HG03442 (cell line): Measurements from ENCODE around the gene DDX1.
A peak's percentile ranks its signal among the peaks of the same experiment; 100 is the strongest.
"Not testable (repeated sequence)": the region's sequence is repeated elsewhere in the genome, so short reads cannot be mapped to it uniquely, and the experiment has no call there.

Source experiments
- ATAC-seq: cut with Tn5 transposase; IDR thresholded peaks from one replicate; pipeline ENCODE4 v1.9.1; 2021; ENCODE audit warnings: mild to moderate bottlenecking, moderate library complexity; ENCODE audit not compliant: unreplicated experiment

Gene DDX1

GRCh38 chr2:15591692-15592463, at the start of gene DDX1:
TSS of gene DDX1 (plus strand) at chr2:15591868. CDS start at chr2:15591934, 66 bp downstream.
- peak; percentile 94 for ATAC-seq

- not testable (repeated sequence) for ATAC-seq
Observed at GRCh38 chr2:15542269-15542668, 49.4 kb upstream of the DDX1 start.

- ATAC-seq = no peak
Observed at GRCh38 chr2:15543053-15543452, 48.6 kb upstream of the DDX1 start.

DNA sequence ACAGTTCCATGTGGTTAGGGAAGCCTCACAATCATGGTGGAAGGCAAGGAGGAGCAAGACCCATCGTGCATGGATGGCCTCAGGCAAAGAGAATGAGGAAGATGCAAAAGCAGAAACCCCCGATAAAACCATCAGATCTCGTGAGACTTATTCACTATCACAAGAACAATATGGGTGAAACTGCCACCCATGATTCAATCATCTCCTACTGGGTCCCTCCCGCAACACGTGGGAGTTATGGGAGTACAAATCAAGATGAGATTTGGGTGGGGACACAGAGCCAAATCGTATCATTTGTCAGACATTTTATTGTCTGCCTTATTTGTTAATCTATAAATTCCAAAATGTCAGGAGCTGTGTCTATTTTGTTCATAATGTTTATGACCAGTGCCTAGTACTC, 48.1 kb upstream of the DDX1 start:
- no peak for ATAC-seq

DNA sequence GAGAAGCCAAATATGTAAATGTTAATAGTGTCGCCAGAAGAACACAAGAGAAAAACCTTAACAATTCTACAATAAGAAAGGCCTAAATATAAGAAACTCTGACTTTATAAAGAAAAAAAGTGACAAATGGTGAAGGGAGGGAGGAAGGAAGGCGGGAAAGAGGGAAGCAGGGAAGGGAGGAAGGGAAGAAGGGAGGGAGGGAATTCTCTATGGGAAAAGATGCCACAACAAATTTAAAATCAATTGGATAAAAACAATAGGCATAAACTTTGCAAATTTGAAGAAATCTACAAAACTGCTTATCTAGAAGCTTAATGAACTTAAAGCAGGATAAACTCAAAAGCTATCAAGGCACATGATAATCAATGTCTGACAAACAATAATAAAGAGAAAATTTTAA, 47.4 kb upstream of the DDX1 start:
- no peak for ATAC-seq

GRCh38 chr2:15546297-15547098, 45.2 kb upstream of the DDX1 start:
- no peak for ATAC-seq

GRCh38 chr2:15547115-15547876, 44.4 kb upstream of the DDX1 start:
- no peak for ATAC-seq

DNA sequence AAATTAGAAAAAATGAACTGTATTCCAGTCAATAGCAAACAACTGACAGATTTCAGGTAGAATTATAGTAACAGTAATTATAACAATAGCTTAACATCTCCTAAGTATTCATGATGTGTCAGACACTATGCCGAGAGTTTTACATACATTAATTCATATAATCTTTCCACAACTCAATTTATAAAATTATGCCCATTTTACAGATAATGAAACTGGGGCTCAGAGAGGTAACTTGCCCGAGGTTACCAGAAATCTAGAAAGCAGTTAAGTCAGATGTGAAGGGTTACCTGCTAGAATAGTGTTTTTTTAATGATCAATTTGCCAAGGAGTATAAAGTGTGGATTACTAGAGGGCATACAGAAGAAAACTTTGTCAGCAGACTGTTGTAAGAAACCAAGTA, 42.7 kb upstream of the DDX1 start:
- no peak for ATAC-seq

- no peak for ATAC-seq
Observed at GRCh38 chr2:15553519-15553918, 38.1 kb upstream of the DDX1 start.

DNA sequence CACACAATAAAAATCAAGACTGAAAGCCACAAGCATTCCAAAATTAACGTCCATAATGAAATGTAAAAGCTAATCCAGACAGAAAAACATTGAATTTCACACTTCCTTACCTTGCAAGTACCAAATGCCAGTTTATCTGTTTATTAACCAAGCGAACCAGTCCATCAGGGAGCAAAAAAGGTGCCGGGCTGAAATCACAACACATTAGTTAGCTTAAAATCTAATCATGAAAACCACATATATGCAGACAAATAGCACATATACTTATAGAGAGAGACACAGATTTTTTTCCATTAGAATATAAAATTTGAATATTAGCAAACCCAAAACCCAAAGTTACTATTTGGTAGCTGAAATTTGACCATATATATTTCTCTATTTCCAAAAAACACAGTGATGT, 37.7 kb upstream of the DDX1 start:
- no peak for ATAC-seq

DNA sequence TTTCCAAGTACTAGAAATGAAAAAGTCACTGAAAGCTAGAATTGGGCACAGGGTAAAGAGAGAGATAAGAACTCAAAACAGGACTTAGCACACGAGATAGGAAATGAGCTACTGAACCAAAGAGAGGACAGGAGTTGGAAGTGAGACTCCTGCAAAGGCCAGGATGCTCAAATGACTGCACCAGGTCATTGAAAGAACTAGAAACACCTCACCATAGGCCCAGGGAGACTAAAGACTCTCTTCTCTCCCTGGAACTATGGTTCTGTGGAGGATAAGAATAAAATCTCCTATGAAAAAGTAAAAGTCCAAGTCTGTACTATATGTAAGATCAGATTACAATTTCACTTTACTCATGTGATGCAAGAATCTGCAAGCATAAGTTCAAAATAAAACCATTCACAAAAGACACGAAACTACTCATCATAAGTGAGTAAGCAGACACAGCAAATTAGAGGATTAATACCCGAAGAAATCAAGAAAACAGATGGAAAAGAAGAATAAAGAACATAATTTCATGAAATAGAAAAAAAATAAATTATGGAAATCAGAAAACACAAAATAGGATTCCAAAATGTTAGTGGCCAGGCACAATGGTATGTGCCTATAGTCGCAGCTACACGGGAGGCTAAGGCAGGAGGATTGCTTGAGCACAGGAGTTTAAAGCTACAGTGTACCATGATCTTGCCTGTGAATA, 37.0 kb upstream of the DDX1 start:
- no peak for ATAC-seq

- ATAC-seq = no peak
Observed at GRCh38 chr2:15555760-15556193, 35.9 kb upstream of the DDX1 start.

DNA sequence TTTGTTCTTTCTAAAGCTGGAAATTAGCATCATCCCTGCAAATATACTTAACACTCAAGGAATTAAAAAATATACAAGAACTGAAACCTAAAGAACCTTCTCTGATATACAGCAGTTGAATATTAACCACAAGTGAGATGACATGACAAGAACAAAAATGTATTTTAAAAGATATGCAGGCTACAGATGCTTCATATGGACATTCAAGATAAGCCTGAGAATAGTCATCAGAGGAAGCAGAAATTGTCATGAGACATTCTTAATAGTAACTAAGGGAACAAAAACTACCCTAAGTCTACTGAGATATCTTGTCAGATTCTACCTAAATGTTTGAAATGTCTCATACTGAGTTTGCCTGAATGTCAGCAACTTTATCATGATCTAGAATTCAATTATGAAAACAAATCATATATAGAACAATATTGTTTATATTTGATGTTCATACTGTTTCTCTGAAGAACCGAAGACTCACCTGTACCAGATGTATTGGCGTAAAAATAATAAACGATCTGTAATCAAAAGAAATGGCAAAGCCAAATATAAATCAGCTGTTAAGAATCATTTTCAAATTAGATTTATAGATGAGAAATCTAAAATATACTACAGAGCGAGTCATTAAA, 35.2 kb upstream of the DDX1 start:
- ATAC-seq = no peak

- ATAC-seq = no peak
Observed at GRCh38 chr2:15557887-15558311, 33.8 kb upstream of the DDX1 start.

GRCh38 chr2:15559379-15560139, 32.1 kb upstream of the DDX1 start:
- ATAC-seq = no peak

GRCh38 chr2:15560140-15560987, 31.3 kb upstream of the DDX1 start:
- ATAC-seq = peak; percentile 36

DNA sequence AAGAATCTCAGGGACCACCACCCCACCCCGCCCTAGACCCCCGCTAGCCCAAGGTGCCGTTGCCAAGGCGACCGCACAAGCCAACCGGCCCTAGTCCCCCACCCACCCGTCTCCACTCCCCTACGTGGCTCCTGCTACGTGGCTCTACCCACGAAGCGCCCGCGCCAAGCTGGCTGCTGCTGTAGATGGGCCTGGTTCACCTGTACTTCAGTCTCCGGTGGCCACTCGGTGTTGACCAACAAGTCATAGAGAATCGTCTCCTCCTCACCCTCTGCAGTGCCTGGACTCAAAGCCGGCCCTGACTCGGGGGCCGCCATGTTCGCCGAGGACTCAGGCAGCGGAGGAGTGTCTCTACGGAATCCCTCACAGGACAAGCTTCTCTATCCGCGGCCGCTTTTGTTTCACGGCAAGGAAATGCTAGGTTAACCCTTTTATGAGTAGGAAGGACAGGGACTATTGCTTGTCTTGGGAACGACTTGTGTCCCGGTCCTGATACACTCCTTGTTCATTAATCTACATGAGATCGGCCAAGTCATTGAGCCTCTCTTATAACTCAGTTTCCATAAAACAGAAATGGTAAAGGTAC, 30.6 kb upstream of the DDX1 start, which contains the start of gene NBAS:
NBAS (minus strand) TSS at position 347 of the 586 bp plus-strand sequence; CDS start at position 317, 30 bp downstream.
- ATAC-seq = peak; percentile 85
